GM12864 (cell line): ENCODE results near the gene OR13C4.
"Not testable (repeated sequence)": the region's sequence is repeated elsewhere in the genome, so short reads cannot be mapped to it uniquely, and the experiment has no call there.

Source experiments
- DNase-seq: peaks from one replicate; pipeline ENCODE4 v3.0.0-alpha.2; 2011; ENCODE audit warnings: low read depth
- H3K4me3 ChIP-seq: 2 replicates; pipeline ENCODE4 v1.5.1; 2011; ENCODE audit warnings: mild to moderate bottlenecking, low read depth, low read length, control low read depth
- TF ChIP-seq, protein P1 (sequence below): IDR thresholded peaks from 2 replicates; pipeline ENCODE4 v1.5.1; 2011; ENCODE audit warnings: low read depth, mild to moderate bottlenecking, moderate library complexity, low read length, control low read depth, inconsistent platforms; ENCODE audit errors: missing control alignments

OR13C4 gene

DNA sequence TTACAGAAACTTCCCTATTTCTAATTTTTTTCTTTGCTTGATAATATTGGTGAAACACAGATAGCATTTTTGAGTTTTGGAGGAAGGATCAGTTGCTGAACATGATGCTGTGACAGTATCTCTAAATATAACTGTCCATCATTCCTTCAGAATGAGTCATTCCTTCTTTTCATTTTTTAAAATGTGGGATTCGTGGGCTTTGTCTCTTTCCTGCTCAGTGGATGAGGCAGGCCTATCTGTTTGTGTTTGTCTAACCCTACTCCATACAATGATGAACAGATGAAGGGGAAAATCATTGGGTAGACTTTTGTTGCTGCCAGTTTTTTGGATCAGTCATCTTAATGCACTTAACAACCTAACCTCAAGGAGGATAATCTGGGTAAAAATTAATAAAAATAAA, 26.3 kb upstream of the OR13C4 start:
- no peak overlapping the region for H3K4me3 ChIP-seq
- TF ChIP-seq, protein P1, sequence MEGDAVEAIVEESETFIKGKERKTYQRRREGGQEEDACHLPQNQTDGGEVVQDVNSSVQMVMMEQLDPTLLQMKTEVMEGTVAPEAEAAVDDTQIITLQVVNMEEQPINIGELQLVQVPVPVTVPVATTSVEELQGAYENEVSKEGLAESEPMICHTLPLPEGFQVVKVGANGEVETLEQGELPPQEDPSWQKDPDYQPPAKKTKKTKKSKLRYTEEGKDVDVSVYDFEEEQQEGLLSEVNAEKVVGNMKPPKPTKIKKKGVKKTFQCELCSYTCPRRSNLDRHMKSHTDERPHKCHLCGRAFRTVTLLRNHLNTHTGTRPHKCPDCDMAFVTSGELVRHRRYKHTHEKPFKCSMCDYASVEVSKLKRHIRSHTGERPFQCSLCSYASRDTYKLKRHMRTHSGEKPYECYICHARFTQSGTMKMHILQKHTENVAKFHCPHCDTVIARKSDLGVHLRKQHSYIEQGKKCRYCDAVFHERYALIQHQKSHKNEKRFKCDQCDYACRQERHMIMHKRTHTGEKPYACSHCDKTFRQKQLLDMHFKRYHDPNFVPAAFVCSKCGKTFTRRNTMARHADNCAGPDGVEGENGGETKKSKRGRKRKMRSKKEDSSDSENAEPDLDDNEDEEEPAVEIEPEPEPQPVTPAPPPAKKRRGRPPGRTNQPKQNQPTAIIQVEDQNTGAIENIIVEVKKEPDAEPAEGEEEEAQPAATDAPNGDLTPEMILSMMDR = no peak
- DNase-seq = no peak

DNA sequence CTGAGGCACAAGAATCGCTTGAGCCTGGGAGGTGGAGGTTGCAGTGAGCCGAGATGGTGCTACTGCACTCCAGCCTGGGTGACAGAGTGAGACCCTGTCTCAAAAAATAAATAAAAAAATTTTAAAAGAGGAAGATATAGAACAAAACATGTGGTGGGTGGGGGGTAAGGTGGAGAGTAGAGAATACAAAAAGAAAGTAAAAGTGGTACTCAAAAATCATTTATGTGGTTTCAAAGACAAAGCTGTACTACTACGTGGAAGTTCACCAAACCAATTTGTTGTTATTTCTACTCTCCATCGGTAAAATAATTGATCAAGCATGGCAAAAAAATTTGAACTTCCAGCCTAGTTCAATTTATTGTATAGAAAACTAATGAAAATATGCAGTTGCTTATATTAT, 17.6 kb upstream of the OR13C4 start:
- DNase-seq = no peak
- TF ChIP-seq, protein P1 = no peak
- H3K4me3 ChIP-seq = no peak overlapping the region

DNA sequence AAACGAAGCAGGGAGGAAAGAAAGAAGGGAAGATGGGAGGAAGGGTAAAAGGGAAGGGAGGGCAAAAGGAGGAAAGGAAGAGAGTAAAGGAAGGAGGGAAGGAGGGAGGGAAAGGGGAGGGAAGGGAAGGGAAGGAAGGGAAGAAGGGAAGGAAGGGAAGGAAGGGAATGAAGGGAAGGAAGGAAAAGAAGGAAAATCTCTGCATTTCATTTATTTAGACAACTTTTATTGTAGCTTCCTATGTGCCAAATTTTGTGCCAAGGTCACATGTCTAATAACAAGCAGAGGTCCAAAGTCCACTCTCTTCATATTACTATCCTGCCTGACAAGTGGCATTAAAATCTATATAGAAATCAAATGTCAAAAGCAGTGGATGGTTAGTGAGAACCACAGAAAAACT, 12.3 kb upstream of the OR13C4 start:
- no peak for DNase-seq
- TF ChIP-seq, protein P1 = no peak
- H3K4me3 ChIP-seq = no peak overlapping the region

DNA sequence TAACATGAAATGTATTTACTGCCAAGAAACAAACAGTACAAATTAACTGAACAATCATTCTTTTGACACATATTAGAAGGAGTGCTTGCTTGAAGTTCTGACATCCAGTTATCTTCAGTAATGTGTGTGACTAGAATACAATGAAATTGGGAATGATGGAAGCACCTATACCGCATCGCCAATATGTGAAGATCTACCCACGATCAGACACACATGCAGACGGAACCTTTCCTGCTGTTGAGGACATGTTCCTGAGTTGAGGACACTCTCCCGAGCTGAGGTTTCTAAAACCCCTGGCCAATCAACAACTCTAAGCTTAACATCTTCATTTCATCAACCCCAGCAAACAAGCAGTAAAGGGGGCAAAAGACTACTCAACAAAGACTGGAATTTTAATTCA, 9.7 kb upstream of the OR13C4 start, which contains the start of gene OR13C3:
Gene OR13C3 (minus strand): TSS at position 101 of the 400 bp plus-strand sequence. CDS start 133 bp downstream, outside the sequence.
- H3K4me3 ChIP-seq = no peak within 1 kb of the TSS
- no peak for DNase-seq
- TF ChIP-seq, protein P1 = no peak

DNA sequence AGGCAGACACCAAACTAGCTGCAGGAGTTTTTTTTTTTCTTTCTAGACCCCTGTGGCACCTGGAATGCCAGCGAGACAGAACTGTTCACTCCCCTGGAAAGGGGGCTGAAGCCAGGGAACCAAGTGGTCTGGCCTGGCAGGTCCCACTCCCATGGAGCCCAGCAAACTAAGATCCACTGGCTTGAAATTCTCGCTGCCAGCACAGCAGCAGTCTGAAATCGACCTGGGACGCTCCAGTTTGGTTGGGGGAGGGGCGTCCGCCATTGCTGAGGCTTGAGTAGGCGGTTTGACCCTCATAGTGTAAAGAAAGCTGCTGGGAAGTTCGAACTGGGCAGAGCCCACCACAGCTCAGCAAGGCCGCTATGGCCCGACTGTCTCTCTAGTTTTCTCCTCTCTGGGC, 6.8 kb downstream of the OR13C4 start:
- not testable (repeated sequence) for DNase-seq, H3K4me3 ChIP-seq

DNA sequence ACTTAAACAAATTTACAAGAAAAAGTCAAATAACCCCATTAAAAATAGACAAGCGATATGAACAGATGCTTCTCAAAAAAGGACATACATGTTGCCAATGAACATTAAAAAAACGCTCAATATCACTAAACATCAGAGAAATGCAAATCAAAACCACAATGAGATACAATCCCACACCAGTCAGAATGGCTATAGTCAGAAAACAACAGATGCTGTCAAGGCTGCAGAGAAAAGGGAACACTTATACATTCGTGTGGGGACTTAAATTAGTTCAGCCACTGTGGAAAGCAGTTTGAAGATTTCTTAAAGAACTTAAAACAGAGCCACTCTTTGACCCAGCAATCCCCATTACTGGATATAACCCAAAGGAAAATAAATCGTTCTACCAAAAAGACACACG, 12.1 kb downstream of the OR13C4 start:
- TF ChIP-seq, protein P1 = no peak
- H3K4me3 ChIP-seq = no peak overlapping the region
- no peak for DNase-seq

DNA sequence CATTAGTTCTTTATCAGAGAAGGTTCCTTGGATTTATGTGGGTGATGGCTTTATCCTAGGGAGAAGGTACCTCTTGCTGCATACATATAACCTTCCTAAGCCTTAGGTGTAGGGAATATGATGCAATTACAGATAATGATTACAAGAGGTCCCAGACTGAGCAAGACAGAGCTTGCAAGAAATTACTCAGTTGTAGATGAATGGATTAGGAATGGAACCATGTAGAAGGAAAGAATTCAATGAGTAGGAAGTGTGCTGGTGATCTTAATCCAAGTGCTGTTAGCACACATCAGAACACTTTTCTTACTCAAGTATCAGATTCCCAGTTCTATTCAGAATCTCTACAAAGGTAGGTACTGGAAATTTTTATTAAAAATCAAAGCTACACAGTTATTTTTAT, 20.4 kb downstream of the OR13C4 start:
- DNase-seq = no peak
- no peak overlapping the region for H3K4me3 ChIP-seq
- TF ChIP-seq, protein P1 = no peak
